ENCODE measurements around the gene LDLRAP1.
"Not testable (repeated sequence)": the region's sequence is repeated elsewhere in the genome, so short reads cannot be mapped to it uniquely, and the experiment has no call there.

GRCh38 chr1:25506566-25507463 lies 36.6 kb upstream of the LDLRAP1 start:
- TF ChIP-seq CTCF, POLR2A (IDR thresholded peaks at IDR 0.05): not testable (repeated sequence)
